Cerebellar nuclear complex (tissue), 1 donor: ENCODE measurements around the gene JPH3.
"Not testable (repeated sequence)": the region's sequence is repeated elsewhere in the genome, so short reads cannot be mapped to it uniquely, and the experiment has no call there.

Source experiments
- DNase-seq, 2 experiments: peaks; one replicate each; lab custom pipeline; 2025; lab: John Stamatoyannopoulos, UW

The JPH3 gene

DNA sequence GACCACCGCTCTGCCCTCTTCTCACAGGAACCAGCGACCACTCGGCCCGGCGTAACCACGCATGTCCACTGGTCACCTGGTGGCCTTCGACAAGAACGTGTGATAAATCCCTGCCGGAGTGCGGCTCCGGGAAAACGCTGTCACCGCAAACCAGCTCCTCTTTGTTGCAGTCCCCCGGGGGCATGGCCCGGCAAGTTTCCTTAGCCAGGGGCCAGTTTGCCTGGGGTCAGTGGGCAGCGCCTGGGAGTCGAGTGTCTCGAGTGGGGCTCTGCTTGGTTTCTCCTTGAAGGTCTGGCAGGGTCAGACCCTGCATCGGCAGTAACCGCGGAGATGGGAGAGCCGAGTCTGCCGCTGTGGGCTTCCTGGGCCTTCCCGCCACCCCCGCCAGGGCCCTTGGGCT is 52.5 kb downstream of the JPH3 start:
- no peak for DNase-seq

GRCh38 chr16:87656328-87656727 is 54.0 kb downstream of the JPH3 start:
- DNase-seq = no peak

DNA sequence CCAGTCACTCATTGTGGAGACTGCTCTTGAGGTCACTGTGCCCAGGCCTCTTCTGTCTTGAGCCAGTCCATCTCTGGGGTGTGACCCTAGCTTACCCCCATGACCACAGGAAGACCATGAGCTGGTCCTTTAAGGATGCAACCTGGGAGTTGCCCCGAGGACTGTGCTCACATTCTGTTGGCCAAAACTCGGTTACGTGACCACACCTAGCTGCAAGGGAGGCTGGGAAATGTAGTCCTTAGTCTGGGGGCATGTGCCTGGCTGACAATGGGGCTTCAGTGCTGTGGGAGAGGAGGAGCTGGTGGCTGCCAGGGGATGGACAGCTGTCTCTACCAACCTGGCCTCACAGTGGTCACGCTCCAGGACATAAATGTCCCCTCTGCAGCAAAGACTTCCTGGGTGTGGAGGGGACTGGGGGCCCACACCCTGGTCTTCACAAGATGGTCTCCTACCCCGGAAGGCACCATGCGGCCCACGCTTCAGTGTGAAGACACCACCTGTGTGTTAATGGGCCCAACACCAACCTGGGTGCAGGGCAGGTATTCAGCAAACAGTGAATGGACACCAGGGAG is 55.4 kb downstream of the JPH3 start:
- no peak for DNase-seq

DNA sequence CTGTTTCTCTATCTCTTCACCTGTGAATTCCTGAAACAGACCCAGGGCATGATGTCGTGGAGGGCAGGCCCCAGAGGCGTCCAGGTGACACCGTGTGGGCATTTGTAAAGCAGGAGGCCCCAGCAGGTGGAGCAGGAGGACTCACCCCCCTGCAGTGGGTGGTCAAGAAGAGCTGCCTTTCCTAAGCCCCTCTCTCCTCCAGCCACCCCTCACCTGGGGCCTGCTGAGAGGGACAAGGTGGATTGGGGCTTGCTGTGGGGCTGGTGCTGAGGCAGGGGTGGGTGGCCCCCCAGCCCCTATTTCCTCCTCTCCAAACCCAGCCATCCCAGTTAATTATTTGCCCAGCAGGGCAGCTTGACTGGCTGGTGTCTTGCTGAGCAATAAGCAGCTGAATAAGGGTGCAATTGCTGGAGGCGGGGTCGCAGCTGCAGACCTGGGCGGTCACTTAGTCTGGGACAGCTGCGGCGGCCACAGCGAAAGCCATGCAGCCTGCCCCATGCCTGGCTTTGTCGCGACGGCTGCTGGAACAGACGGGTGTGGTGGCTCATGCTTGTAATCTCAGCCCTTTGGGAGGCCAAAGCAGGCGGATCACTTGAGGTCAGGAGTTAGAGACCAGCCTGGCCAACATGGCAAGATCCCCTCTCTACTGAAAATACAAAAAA is 56.4 kb downstream of the JPH3 start:
- no peak for DNase-seq

DNA sequence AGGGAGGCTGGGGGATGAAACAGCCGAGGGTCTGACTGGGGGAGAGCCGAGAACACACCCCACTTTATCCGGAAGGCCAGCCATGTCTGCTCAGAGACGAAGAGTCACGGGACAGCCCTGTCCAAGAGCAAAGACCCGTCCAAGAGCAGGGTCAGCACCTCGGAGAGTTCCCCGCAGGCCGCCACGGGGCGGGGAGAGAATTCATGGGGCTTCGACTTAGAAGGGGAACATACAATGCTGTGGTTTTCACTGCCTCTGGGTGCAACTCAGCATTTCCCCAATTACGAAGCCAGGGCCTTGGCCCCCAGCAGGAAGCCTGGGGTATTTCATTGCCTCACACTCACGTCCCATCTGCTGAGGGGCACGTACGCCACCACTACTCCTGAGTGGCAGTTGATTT is 59.3 kb downstream of the JPH3 start:
- DNase-seq = no peak

GRCh38 chr16:87662254-87663204 is 60.2 kb downstream of the JPH3 start:
- no peak for DNase-seq

- DNase-seq = no peak
Observed at GRCh38 chr16:87664792-87665191, 62.5 kb downstream of the JPH3 start.

DNA sequence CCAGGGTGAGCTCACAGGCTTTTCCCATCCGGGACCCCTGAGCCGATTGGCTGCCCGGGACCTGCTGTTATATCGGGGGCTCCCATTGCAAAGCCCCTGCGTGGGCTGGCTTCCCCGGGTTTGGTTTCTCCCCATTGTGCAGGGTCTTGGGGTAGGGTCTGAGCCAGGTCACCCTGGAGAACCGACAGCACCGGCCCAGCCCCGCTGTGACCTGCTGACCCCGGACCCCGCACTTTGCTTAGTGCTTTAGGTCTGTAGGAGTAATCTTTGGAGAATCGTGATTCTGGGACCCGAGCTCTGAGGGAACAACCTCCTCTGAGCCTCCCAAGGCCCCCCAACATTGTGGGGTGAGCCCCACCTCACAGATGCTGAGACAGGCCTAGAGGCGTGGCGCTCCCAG is 62.9 kb downstream of the JPH3 start:
- DNase-seq = no peak

GRCh38 chr16:87666919-87667318 is 64.6 kb downstream of the JPH3 start:
- no peak for DNase-seq

DNA sequence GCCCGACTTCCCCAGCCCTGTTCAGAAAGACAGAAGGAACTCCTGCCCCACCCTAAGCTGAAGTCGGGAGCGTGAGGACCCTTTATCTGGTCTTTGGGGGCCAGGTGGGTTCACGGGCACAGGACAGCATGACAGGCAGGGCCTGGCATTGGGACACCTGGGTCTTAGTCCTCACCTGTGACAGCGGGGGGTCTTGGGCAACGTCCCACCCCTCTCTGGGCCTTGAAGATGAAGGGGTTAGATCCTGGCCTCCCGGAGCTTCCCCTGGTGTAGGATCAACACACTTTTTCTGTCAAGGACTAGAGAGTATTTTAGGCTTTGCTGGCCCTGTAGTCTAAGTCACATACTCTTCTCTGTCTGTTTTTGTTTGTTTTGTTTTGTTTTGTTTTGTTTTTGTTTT is 65.1 kb downstream of the JPH3 start:
- DNase-seq = no peak

DNA sequence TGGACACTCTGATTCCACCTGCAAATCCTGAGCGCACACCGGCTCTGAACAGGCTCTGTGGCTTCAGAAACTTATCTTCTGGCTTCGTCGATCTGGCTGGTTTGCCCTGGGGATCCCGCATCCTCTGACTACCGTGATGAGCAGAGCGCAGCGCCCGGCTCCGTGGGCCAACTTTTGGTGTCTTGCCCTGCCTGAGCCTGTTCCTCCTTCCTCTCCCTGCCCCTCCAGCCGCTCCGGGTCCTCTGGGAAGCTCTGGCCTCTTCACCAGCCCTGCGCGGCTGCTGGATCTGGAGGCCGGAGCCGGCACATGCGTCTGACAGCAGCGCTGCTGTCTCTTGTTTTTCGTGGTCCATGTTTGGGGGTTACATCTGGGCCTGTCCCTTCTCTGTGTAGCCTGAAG is 65.6 kb downstream of the JPH3 start:
- no peak for DNase-seq

DNA sequence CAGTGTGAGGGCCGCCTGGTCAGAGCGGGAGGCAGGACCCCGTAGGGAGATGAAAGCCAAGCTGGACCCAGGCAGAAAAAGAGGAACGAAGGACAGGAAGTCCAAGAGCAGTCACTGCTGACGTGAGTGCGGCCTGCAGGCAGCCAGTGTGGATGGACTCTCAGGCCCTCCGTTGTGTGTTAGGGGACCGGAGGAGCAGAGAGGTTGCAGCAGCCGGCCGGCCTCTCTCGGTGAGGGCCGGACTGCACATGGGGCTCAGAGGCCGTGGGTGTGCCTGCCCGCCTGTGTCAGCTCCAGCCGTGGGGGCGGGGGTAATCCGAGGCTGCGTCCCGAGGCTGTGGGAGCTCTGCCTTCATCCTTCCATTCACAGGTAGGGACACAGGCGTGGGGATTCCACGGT is 67.4 kb downstream of the JPH3 start:
- no peak for DNase-seq

DNA sequence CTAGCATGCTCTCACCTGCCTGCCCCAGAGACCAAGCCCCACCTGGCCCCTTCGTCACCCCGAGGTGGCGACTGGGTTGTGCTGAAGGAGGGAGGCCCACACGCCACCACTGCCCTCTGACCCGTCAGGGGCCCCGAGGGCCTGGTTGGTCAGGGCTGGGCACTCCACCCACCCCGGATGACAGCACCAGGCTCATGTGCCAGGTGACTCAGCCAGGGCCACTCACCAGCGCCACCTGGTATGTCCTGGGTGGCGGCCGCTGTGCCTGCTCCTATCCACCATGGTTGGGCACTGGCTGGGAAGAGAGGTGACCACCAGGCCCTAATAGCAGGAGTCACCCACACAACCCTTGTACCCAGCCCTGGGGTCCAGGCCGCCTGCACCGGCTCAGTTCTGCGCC is 68.9 kb downstream of the JPH3 start:
- DNase-seq = no peak

GRCh38 chr16:87671715-87672270 is 69.5 kb downstream of the JPH3 start:
- DNase-seq = no peak

GRCh38 chr16:87674419-87674818 is 72.1 kb downstream of the JPH3 start:
- DNase-seq = no peak

DNA sequence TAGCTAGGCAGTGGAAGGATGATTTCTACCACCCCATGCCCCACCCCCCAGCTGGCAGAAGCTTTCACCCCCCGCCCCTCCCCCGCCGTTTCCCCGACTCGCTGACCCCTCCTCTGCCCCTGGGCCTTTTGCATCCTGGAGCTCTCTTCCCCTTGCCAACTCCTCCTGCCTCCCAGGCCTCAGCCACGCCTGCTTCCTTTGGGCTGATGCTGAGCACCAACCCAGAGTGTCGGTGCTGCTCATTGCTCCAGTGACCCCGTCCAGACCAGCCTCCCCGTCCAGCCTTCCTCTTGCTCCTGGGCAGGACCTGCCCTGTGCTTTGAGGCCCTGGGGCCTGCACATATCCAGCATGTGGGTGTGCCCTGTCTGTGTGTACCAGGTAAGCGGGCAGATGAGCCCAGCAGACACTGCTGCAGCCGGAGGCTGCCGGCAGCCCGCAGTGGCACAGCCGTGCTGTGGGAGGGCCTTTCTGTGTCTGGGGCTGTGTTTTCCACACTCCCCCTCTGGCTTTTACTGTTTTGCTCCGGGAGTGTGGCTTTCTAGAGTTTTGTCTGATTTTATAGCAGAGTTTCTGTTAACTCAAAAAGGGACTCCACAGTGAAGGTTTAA is 72.9 kb downstream of the JPH3 start:
- DNase-seq = no peak

GRCh38 chr16:87677830-87678229 is 75.5 kb downstream of the JPH3 start:
- no peak for DNase-seq

GRCh38 chr16:87678618-87679017 is 76.3 kb downstream of the JPH3 start:
- no peak for DNase-seq

DNA sequence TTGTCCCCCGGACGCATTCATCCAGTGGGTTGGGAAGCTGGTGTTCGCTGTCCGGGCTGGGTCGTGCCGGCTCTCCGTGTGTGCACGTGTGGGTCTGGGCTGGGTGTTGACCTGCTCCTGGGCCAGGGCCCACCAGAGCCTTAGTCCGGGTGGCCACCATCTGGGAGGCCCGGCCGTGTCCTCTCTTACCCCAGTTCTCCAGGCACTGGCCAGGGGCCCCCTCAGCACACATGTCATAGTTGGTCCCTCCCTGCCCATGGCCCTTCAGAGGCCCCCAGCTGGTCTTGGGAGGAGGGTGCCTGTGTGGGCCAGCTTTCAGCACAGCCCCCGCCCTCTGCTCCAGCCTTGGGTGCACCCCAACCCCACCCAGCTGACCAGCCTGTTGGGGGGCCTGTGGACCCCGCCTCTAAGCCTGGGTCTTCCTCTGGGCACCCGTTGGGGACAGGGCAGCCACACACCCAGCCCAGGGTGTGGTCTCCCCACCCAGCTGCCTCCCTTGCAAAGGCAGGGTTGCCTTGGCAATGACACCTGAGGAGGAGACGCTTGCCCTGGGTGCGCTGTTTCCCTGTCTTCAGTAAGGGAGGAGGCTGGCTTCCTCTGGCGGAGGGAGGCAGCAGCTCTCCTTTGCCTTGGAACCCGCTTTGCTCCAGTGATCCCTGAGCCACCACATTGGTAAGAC is 77.4 kb downstream of the JPH3 start:
- no peak for DNase-seq

DNA sequence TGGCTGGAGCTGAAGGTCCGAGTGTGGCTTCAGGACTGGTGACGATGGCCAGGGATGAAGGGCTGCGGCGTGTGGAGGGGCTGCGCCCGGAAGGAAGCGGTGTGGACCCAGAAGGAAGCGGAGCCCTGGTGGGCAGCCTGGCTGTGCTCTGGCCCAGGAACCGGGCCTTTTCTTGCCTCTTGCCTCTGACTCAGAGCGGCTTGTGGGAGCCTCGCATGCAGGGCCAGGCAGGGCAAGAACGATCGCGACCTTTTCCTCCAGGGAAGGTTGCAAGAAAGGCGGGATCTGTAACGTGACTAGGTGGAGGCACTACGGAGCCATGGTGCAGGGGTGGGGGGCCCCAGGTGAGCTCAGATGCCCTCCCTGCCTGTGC is 78.0 kb downstream of the JPH3 start:
- DNase-seq = no peak

DNA sequence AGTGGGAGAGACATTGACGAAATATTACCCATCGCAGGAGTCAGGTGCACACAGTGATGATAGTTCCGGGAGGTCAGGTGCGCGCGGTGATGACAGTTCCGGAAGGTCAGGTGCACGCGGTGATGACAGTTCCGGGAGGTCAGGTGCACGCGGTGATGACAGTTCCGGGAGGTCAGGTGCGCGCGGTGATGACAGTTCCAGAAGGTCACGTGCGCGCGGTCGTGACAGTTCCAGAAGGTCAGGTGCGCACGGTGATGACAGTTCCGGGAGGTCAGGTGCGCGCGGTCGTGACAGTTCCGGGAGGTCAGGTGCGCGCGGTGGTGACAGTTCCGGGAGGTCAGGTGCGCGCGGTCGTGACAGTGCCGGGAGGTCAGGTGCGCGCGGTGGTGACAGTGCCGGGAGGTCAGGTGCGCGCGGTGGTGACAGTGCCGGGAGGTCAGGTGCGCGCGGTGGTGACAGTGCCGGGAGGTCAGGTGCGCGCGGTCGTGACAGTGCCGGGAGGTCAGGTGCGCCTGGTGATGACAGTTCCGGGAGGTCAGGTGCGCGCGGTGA is 78.8 kb downstream of the JPH3 start:
- DNase-seq = not testable (repeated sequence)
